Measurements from ENCODE around the gene TTYH2.

Gene TTYH2

DNA sequence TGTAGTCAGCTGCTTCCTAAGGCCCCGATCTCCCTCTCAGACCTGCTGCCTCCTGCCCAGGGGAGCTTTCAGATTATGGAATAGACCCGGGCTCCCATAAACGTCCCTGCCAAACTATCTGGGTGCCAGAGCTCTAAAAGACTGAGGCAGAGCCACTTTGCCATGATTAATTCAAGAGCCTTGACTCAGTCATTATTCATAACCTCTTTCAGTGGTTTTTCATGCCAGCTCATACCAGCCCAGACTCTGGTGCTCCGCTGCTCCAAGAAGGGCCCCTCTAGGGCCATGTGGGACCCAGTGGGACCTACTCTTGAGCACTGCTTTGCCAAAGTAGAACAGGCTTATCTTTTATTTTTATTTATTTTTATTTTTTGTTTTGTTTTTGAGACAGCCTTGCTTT lies 84.6 kb downstream of the TTYH2 start:
- DNase-seq: no peak

DNA sequence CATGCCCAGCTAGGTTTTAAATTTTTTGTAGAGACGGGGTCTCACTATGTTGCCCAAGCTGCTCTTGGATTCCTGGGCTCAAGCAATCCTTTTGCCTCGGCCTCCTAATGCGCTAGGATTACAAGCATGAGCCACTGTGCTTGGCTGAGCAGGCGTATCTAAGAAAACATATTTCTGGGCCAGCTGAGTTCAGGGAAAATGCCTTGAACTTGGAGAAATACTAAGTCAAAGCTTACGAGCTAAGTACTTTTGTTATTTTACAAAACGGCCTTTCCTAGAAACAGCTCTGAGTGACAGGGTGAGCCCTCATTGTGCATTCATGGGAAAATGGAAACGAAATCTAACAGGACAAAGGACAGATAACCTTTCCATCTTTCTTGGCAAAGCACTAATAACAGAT lies 85.4 kb downstream of the TTYH2 start:
- no peak for DNase-seq

DNA sequence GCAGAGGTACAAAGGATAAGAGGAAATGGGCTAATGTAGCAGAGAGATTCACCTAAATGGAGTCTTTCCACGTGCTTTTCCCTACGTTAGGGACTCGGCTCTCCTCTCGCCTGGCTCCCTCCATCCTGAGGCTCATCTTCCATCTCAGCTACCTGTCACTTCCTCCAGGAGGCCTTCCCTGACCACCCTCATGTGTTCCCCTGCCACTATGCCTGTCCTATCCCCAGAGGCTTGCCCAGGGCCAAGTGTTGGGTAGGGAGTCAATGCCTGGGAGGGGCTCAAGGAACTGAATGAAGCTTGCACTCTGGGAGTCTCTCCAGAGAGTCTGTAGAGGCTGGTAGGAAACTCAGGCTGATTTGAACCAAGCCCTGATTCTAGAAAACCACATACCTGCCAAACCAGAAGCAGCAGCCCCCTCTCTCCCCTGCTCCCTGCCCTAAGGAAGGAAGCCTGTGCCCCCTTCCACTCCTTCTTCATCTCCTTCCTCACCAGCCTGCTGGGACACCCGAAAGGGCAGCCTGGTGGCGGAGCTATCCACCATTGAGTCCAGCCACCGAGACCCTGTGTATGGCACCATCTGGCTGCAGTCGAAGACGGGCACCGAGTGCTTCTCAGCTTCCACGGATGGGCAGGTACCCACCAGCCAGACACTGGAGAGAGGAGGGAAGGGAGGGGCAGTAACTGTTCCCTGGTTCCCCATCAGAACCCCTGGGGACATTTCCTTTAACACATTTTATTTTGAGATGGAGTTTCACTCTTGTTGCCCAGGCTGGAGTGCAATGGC lies 86.0 kb downstream of the TTYH2 start:
- no peak for DNase-seq

DNA sequence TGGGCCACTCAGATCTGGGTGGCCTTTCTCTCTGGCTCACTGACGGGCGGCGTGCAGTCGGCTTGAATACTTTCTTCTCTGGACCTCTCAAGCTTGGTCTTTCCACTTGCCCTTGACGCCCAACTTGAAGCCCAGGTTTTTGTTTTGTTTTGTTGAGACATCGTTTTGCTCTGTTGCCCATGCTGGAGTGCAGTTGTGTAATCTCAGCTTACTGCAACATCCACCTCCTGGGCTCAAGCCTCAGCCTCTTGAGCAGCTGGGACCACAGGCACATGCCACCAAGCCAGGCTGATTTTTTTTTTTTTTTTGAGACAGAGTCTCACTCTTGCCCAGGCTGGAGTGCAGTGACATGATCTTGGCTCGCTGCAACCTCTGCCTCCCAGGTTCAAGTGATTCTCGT lies 89.9 kb downstream of the TTYH2 start:
- DNase-seq: no peak

DNA sequence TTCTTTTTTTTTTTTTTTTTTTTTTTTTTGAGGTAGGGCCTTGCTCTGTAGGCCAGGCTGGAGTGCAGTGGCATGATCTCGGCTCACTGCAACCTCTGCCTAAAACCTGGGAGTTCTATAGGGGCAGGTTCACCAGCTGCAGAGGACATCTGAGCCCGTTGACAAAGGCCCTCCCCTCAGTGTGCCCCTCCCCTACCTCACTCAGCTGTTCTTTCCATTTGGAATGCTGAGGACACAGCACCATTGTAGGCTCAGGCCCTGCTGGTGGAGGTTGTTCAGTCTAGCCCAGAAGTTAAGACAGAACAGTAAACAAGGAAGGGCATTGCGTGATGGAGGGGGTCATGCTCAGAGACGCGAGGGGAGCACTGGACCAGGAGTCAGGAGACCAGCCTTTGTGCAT lies 90.8 kb downstream of the TTYH2 start:
- DNase-seq: no peak

DNA sequence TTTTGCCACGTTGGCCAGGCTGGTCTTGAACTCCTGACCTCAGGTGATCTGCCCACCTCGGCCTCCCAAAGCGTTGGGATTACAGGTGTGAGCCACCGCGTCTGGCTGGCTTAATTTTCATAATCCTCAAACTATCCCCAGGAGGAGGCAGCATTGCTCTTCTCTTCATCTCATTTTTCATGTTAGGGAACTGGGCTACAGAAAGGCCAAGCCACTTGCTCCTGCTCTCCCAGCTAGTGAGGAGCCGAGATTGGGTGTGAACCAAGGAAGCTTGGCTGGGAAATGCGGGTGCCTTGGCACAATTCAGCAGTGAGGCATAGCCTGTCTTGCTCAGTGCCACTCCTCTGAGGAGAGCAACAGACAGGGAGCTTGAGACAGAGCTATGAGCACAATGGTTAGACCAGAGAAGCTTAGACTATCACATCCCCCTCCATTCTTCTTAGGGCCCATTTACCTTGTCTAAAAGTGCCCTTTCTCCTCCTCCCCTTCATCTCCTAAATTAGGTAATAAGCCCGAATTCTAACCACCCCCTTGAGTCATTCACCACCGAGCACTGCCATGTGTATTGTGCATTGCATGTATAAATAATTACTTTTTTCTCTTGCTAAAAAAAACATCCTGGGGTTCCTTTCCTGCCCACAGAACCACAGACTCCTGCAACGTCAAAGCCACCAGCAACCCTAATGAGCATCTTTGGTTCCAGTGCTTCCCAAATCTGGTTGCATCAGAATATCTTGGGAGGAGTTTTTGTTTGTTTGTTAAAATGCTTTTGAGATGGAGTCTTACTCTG lies 92.7 kb downstream of the TTYH2 start:
- no peak for DNase-seq

DNA sequence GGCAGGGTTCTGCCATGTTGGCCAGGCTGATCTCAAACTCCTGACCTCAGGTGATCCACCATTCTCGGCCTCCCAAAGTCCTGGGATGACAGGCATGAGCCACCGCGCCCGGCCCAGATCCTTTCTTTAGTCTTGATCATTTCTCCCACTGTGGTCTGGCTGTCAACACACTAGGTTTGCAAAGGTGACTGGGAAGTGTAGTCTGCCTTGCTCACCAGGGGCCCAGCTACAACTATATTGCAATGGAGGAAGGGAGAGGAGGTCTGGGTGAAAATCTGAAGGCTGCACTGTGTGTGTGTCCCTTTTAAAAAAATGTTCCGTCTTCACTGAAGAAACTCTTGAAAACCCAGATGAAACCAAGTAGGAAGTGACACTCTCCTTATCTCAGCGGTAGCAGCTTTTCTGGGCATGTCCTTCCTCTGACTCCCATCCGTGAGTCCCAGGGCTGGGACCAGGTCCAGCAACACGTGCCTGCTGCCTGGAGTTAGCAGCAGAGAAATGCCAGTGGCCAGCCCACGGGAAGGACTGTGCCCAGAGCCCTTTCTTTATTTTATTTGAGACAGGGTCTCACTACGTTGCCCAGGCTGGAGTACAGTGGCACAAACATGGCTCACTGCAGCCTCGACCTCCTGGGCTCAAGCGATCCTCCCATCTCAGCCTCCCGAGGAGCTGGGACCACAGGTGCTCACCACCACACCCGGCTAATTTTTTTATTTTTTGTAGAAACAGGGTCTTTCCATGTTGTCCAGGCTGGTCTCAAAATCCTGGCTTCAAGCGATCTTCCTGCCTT lies 94.8 kb downstream of the TTYH2 start:
- no peak for DNase-seq

DNA sequence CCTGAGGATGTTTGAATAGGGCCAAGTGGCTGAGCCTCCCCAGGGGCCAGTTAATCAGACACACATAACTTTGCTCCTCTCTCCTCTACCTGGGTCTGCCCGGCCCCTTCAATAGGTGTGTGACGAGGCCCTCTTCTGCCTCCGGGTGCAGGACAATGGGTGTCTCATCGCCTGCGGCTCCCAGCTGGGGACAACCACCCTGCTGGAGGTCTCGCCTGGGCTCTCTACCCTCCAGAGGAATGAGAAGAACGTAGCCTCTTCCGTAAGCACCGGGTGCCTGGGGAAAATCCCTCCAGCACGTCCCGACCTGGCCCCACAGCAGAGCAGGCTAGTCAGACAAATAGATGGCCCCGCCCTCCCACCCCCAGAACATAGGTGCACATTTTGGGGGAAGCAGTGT lies 96.5 kb downstream of the TTYH2 start:
- no peak for DNase-seq

Data from activated effector memory CD4-positive, alpha-beta T cell treated with Interleukin-2 at 50 U/mL for 16 hours (primary cell).